C4-2B (cell line): ENCODE data around the gene MED15.

ENCODE experiments used
- H3K27ac ChIP-seq: fragments of 450-650 bp; 2 replicates; pipeline ENCODE4 v1.5.1; 2017
- CTCF ChIP-seq: fragments of 450-650 bp; conservative IDR thresholded peaks from 2 replicates; pipeline ENCODE4 v1.5.1; 2017; ENCODE audit warnings: mild to moderate bottlenecking
- ZFX ChIP-seq: fragments of 450-650 bp; IDR thresholded peaks from 2 replicates; pipeline ENCODE4 v1.6.1; 2017

The MED15 gene

DNA sequence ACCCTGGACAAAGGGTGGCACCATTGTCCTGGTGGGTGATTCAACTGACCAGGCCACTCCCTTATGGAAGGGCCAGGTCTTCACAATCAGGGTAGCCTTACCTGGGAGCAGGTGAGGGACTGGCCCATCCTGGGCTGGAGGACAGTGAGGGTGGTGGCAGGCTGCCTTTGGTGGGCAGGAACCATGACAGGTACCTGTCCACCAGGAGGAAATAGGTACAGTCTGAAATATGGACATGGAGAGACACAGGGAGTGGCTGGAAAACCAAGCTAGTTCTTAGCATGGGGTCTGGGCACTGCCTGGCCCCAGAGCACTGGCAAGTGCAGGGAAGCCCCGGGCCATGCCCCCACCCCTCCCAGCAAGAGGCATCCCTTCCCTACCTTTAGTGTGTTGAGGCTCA lies 113.8 kb downstream of the MED15 start:
- no peak for TF ChIP-seq CTCF
- no peak for TF ChIP-seq ZFX
- H3K27ac ChIP-seq = no peak overlapping the region

GRCh38 chr22:20622650-20623339 lies 115.4 kb downstream of the MED15 start:
- TF ChIP-seq CTCF (no peak), ZFX (no peak)
- H3K27ac ChIP-seq = no peak overlapping the region

DNA sequence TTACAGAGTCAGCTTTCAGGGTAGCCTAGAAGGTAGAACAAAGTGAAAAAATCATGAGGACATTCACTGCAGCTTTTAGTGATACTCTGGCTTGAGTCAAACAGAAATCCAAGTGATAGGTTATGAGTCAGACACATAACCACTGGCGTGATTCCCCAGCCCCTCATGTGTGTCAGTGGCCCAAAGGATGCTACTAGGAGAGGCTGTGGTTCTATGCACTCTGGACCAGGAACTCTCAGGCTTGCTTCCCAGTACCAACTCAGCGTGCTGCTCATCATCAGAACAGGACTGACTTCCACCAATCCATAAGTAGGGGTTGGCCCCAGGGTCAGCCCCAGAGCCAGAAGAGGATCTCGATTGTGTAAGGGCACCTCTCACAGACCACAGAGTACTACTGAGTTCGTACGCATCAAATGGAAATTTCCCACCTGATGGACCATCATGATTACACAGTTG lies 116.8 kb downstream of the MED15 start:
- H3K27ac ChIP-seq = no peak overlapping the region
- TF ChIP-seq ZFX (no peak), CTCF (no peak)

DNA sequence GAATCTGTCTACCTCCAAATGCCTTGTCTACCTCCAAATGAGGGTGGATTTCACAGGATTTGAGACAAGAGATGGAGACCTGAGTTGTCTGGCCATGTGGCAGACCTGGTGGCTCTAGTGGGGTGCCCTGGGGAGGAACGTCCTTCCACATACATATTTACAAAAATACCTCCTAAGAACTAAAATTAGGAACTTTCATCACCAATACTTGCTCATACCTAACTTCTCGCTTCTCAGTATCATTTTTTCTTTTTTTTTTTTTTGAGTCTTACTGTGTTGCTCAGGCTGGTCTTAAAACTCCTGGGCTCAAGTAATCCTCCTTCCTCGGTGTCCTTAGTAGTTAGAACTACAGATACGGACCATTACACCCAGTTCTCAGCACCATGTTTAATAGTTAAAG lies 117.9 kb downstream of the MED15 start:
- TF ChIP-seq ZFX (no peak), CTCF (no peak)
- no peak overlapping the region for H3K27ac ChIP-seq

DNA sequence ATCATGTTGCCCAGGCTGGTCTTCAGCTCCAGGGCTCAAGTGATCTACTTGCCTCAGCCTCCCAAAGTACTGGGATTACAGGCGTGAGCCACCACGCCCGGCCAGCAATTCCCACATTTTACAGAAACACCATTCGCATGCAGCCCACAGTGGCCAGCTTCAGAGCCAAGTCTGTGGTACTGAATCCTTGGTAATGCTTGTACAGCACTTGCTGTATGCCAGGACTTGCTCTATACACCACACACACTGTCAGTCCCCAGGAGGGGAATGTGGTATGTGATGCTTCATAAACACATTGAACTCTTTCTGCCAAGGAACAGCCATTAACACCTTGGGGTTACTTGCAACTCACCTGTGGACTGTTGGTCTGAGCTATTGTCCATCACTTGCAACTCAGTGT lies 119.4 kb downstream of the MED15 start:
- no peak overlapping the region for H3K27ac ChIP-seq
- TF ChIP-seq ZFX (no peak), CTCF (no peak)

- no peak overlapping the region for H3K27ac ChIP-seq
- no peak for TF ChIP-seq CTCF
- no peak for TF ChIP-seq ZFX
These were observed 120.0 kb downstream of the MED15 start for GRCh38 chr22:20627432-20627831.

DNA sequence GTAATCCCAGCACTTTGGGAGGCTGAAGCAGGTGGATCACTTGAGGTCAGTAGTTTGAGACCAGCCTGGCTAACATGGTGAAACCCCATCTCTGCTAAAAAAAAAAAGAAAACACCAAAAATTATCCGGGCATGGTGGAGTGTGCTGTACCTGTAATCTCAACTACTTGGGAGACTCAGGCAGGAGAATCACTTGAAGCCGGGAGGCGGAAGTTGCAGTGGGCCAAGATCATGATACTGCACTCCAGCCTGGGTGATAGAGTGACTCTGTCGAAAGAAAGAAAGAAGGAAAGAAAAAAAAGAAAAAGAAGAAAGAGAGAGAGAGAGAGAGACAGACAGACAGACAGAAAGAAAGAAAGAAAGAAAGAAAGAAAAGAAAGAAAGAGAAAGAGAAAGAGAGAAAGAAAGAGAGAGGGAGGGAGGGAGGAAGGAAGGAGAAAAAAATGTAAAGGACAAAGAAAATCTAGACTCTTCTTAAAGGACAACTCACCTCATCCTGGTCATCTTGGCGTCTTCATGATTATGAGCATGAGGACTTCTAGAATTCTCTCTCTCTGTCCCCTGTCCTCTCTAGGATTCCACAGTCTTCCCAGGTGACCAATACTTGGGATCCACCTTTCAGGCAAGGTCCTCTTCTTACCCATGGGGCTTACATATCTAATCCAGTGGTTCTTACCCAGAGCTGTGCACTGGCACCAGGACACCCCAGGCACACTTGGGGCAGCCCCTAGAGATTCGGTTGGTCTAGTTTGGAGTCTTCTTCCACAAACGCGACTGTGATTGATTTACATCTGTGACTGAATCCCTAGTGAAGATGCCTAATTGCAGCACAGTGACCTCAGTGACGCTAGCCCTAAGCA lies 120.9 kb downstream of the MED15 start:
- no peak overlapping the region for H3K27ac ChIP-seq
- TF ChIP-seq CTCF = no peak
- TF ChIP-seq ZFX = no peak
